ENCODE data around the gene DHCR7.

DHCR7 gene

DNA sequence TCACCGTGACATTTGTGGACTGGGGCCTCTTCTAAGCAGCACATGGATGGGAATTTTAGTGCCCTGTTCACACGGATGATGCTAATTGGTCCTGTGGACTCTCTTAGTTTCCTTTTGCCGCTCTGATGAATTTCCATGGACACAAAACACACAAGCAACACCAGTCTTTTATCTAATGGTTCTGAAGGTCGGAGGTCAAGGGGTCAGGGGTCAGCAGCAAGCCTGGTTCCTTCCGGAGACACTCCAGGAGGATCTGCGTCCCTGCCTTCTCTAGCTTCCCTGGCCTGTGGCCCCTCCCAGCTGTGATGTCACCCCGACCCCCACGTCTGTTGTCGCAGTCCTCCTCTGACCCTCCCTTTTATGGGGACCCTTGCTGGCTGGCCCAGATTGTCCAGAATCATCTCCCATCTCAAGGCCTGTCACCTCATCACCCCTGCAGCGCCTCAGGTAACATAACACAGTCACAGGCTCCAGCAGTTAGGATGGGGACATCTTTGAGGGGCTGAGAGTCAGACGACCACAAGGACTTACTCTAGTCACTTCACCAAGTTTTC is 11.7 kb upstream of the DHCR7 start:
- Histone ChIP-seq H4K20me1 (ENCODE audit: low read depth, low read length) (no peaks in the 10 kb centered on the region), H3K4me2 (ENCODE audit: low read depth, low read length, poor library complexity, severe bottlenecking) (no peak overlapping the region), H3K27ac (ENCODE audit: low read depth, low read length) (no peak overlapping the region), H3K9ac (ENCODE audit: low read length) (no peak overlapping the region), H3F3A (ENCODE audit: insufficient read depth) (no peaks in the 10 kb centered on the region), H3K9me2 (replicated peaks; ENCODE audit: insufficient read depth, low read length) (no peaks in the 10 kb centered on the region), H3K27me3 (ENCODE audit: low read length) (no peaks in the 10 kb centered on the region), H3K4me3 (ENCODE audit: insufficient read depth, low read length, poor library complexity, severe bottlenecking) (no peak overlapping the region), H3K9me3 (ENCODE audit: insufficient read depth, low read length) (no peaks in the 10 kb centered on the region), H3K79me2 (ENCODE audit: insufficient read depth, low read length) (no peaks in the 10 kb centered on the region), H2AFZ (ENCODE audit: low read depth, low read length, severe bottlenecking) (no peak overlapping the region), H3K36me3 (ENCODE audit: low read length) (no peaks in the 10 kb centered on the region)
- TF ChIP-seq, protein P1, sequence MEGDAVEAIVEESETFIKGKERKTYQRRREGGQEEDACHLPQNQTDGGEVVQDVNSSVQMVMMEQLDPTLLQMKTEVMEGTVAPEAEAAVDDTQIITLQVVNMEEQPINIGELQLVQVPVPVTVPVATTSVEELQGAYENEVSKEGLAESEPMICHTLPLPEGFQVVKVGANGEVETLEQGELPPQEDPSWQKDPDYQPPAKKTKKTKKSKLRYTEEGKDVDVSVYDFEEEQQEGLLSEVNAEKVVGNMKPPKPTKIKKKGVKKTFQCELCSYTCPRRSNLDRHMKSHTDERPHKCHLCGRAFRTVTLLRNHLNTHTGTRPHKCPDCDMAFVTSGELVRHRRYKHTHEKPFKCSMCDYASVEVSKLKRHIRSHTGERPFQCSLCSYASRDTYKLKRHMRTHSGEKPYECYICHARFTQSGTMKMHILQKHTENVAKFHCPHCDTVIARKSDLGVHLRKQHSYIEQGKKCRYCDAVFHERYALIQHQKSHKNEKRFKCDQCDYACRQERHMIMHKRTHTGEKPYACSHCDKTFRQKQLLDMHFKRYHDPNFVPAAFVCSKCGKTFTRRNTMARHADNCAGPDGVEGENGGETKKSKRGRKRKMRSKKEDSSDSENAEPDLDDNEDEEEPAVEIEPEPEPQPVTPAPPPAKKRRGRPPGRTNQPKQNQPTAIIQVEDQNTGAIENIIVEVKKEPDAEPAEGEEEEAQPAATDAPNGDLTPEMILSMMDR (IDR thresholded peaks at IDR 0.05; ENCODE audit: insufficient read depth, low read length, poor library complexity, severe bottlenecking) = no peak
- no peak for TF ChIP-seq EZH2phosphoT487 (conservative IDR thresholded peaks at IDR 0.05; ENCODE audit: low read length)

DNA sequence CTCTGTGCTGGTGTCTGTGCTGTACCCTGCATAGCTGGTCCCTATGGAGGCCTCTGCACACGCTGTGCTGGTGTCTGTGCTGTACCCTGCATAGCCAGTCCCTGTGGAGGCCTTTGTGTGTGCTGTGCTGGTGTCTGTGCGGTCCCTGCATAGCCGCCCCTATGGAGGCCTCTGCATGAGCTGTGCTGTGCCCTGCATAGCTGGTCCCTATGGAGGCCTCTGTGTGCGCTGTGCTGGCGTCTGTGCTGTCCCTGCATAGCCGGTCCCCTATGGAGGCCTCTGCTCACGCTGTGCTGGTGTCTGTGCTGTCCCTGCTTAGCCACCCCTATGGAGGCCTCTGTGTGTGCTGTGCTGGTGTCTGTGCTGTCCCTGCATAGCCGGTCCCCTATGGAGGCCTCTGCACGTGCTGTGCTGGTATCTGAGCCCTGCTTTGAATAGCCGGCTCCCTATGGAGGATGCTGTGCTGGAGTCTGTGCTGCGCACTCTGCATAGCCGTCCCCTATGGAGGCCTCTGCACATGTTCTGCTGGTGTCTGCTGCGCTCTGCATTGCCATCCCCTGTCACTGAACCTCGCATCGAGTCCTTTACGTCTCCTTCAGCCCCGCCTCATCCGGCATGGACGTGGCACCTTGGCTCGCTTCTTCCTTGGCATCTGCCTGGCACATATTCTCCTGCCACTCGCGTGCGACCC is 11.0 kb upstream of the DHCR7 start:
- Histone ChIP-seq H4K20me1 (ENCODE audit: low read depth, low read length) (no peaks in the 10 kb centered on the region), H3K9ac (ENCODE audit: low read length) (no peak overlapping the region), H2AFZ (ENCODE audit: low read depth, low read length, severe bottlenecking) (no peak overlapping the region), H3F3A (ENCODE audit: insufficient read depth) (no peaks in the 10 kb centered on the region), H3K9me2 (replicated peaks; ENCODE audit: insufficient read depth, low read length) (no peaks in the 10 kb centered on the region), H3K79me2 (ENCODE audit: insufficient read depth, low read length) (no peaks in the 10 kb centered on the region), H3K27me3 (ENCODE audit: low read length) (no peaks in the 10 kb centered on the region), H3K4me3 (ENCODE audit: insufficient read depth, low read length, poor library complexity, severe bottlenecking) (no peak overlapping the region), H3K4me2 (ENCODE audit: low read depth, low read length, poor library complexity, severe bottlenecking) (no peak overlapping the region), H3K27ac (ENCODE audit: low read depth, low read length) (no peak overlapping the region), H3K36me3 (ENCODE audit: low read length) (no peaks in the 10 kb centered on the region), H3K9me3 (ENCODE audit: insufficient read depth, low read length) (no peaks in the 10 kb centered on the region)
- TF ChIP-seq, protein P1 (IDR thresholded peaks at IDR 0.05; ENCODE audit: insufficient read depth, low read length, poor library complexity, severe bottlenecking) = no peak
- TF ChIP-seq EZH2phosphoT487 (conservative IDR thresholded peaks at IDR 0.05; ENCODE audit: low read length) = no peak

DNA sequence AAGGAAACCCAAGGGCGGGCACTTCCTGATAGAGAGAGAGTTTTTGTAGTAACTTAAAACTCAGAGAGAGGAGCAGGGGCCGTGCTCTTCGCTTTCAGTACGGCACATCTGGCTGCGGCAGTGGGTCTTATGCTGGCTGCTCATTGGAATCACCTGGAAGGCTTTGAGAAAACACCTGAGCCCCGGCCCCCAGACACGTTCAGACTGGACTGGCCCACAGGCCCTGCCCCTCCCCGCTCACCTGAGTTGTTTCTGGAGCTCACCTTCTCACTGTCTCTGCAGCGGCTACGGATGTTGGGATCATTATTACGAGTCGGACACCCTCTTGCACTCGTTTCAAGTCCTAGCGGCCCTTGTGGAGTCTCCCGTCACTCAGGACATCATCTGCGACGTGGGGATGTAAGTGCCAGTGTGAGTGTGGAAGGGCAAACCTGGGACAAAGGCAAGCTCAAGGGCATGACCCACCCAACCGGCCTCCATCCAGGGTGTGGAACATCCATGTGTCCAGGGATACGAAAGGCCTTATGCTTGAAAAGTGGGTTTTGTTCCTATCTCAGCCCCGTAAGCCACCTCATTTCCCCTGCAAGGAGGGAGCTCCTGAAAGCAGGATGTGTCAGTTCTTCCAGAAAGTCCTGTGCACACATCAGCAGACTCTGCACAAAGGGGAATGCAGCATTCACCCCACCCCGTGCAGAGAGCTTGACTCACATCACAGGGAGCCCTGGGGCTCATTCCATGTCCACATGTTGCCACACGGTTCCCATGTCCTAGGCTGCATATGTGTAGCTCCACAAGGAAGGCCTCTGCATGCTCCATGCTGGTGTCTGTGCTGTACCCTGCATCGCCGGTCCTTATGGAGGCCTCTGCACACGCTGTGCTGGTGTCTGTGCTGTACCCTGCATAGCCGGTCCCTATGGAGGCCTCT is 10.2 kb upstream of the DHCR7 start:
- no peaks in the 10 kb centered on the region for H4K20me1 ChIP-seq (ENCODE audit: low read depth, low read length)
- peaks cover 7% of the 10 kb centered on the region for H3K79me2 ChIP-seq (ENCODE audit: insufficient read depth, low read length)
- H3K9ac ChIP-seq (ENCODE audit: low read length) = no peak overlapping the region
- H3K4me2 ChIP-seq (ENCODE audit: low read depth, low read length, poor library complexity, severe bottlenecking) = no peak overlapping the region
- H3F3A ChIP-seq (ENCODE audit: insufficient read depth) = no peaks in the 10 kb centered on the region
- no peaks in the 10 kb centered on the region for H3K27me3 ChIP-seq (ENCODE audit: low read length)
- H3K9me3 ChIP-seq (ENCODE audit: insufficient read depth, low read length) = no peaks in the 10 kb centered on the region
- no peak overlapping the region for H3K27ac ChIP-seq (ENCODE audit: low read depth, low read length)
- no peaks in the 10 kb centered on the region for H3K9me2 ChIP-seq (replicated peaks; ENCODE audit: insufficient read depth, low read length)
- no peak overlapping the region for H3K4me3 ChIP-seq (ENCODE audit: insufficient read depth, low read length, poor library complexity, severe bottlenecking)
- H2AFZ ChIP-seq (ENCODE audit: low read depth, low read length, severe bottlenecking) = no peak overlapping the region
- TF ChIP-seq, protein P1 (IDR thresholded peaks at IDR 0.05; ENCODE audit: insufficient read depth, low read length, poor library complexity, severe bottlenecking) = no peak
- H3K36me3 ChIP-seq (ENCODE audit: low read length) = no peaks in the 10 kb centered on the region

All from SU-DHL-6 (cell line).